GM19438 (cell line): ENCODE results near the gene KCNJ1.

Source experiments
- ATAC-seq: cut with Tn5 transposase; IDR thresholded peaks from one replicate; pipeline ENCODE4 v1.9.1; 2021; ENCODE audit warnings: low read depth; ENCODE audit not compliant: unreplicated experiment

KCNJ1 gene

DNA sequence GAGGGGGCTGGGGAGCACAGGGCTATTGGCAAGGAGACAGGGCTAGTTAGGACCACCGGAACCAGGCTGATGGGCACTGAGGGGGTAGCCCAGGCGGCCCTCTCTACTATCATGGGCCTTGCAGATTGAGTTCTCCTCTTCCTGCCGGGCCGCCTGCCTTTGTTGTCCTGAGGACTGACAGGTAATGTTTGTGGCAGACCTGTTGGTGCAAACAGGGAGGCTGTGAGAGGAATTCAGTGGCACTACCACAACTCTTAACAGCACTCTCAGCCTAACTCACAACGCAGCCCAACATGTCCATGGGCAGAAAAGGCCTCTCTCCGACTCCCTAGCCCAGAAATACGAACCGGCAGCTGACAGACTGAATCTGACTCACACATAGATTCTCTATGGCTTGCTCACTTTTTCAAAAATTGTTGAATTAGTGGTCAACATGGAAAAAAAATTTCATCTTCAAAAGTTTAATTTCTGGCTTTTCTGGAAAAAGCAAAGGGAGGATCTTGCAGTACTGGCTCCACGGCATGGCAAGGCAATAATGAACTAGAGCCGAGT, 35.5 kb upstream of the KCNJ1 start:
- no peak for ATAC-seq

DNA sequence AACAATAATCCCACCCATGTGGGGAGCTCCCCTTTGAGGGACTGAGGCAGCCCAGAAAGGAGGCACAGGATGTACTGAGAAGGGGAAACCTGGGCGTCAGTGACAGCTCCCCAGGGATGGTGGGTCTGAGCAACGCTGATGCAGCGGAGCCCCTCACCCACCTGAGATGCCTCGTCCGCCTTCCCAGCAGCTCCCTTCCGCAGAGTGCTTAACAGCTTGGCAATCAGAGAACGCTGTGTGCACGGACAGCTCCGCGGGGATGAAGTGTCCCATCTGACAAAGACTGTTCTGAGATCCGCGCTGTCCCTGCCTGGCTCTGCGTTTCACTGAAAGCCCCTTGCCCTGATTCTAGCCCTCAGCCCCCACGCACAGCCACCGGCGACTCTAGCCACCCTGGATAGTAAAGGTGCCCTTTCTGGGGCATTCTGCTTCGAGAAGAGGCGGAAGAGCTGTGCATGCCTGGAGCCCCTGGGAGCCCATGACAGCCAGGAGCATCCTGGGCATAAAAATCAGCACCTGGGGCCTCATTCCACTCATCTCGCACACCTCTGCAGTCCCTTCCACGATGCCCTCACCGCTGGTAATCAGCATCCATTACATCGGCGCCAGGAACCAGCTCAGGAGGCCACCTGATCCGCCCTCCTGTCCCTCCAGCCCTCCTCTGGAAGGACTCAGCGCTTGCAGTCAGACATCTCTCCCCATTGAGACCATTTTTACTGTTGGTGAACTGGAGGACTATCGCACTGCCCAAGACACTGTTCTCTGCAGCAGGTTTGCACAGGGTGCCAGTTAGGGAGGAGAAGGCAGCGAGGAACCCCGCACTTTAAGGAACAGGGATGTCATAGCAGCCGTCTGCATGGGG, 34.8 kb upstream of the KCNJ1 start:
- no peak for ATAC-seq

DNA sequence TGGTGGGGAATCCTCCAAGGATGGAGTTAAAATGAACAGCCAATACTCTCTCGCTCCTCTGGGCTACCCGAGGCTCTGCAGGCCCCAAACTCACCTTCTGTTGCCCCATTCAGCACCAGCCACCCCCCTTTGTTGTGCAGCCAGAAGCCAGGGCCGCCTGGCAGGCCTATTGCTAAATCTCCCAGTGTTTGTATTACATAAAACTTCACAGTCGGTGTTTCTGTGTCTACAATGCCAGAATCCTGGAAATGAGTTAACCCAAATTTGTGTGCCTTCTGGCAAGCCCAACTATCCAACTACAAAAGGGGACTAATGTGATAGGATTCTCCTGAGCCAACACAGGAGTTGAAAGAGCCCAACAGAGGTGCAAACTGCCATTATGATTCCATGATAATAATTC, 33.4 kb upstream of the KCNJ1 start:
- ATAC-seq, result no peak

DNA sequence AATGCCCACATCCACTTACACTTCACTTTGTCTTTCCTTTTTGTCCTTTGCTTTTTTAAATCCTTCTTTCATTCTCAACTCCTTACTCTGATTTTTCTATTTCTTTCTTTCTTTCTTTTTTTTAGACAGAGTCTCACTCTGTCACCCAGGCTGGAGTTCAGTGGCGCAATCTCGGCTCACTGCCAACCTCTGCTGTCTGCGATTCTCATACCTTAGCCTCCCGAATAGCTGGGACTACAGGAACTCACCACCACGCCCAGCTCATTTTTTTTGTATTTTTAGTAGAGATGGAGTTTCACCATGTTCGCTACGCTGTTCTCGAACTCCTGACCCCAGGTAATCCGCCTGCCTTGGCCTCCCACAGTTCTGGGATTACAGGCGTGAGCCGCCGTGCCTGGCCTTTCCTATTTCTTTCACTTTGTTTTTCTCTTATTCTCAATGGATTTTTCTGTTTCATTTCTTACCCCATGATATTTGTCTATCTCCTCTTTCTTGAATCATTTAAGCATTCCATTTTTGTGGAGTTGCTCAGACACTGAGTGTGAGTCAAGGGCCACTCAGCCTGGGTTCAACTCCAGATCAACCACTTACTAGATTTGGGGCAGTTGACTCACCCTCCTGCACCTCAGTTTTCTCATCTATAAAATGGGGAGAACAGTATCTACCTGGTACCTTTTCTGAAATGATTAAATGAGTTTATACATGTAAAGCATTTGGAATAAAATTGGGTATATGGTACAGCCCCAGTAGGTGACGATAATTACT, 31.7 kb upstream of the KCNJ1 start:
- ATAC-seq, result no peak

DNA sequence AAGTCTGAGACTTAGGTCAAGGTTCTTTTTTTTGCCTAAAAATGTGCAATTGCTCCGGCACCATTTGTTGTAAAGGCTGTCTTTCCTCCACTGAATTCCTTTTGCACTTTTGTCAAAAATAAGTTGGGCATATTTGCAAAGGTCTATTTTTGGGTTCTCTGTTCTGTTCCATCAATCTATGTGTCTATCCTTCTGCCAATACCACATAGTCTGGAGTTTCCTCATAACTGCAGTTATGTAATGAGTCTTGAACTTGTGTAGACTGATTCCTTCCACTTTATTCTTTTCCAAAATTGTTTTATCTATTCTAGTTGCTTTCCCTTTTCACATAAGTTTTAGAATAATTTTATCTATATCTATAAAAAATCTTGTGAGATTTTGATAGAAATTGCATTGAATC, 30.7 kb upstream of the KCNJ1 start:
- ATAC-seq, result no peak

DNA sequence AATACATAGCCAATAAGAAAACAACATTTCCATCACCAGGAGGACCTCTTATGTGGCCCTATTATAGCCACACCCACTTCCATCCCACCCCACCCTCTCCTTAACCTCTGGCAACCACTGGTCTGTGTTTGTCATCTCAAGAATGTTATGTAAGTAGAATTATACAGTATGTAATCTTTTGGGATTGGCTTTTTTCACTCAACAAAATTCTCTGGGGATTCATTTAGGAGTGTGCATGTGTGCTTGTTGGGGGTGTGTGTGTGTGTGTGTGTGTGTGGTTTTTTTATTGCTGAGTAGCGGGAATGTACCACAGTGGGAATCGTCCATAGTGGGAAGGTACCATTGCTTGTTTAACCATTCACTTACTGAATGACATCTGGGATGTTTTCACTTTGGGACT, 29.3 kb upstream of the KCNJ1 start:
- no peak for ATAC-seq

DNA sequence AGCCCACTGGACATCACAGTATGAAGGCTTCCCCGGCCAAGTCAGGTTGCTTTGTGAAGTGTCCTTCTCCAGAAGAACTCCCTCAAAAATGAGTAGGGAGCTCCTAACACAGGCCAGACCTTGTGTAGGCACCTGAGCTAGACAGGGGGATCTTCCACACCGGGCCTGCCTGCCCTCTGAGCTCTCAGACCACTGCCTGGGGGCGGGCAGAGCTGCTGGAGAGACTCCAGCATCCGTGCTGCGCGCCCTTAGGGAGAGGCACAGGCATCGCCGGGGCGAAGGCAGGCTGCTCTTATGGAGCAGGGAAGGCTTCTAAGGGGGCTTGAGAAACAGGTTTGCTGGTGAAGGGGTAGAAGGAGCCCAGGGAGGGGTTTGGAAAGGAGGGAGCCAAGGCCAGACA, 28.4 kb upstream of the KCNJ1 start:
- no peak for ATAC-seq

DNA sequence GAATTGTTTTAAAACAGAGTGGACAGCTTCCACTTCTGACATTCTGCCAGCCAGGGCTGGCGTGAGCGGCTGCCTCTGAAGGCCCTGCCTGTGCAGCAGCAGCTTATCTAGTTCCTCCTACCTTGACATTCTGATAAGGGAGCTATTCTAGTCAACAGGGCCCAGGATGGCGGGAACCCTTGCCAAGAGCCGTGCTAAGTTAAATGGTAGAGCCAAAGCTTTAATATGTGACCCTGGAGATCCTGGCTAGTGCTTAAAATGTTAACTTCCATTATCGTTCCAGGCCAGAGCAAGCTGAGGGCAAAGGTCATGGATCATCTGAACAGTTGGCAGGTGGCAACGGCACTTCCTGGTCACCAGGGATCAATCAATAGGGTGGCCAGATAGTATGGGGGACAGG, 27.6 kb upstream of the KCNJ1 start:
- no peak for ATAC-seq

DNA sequence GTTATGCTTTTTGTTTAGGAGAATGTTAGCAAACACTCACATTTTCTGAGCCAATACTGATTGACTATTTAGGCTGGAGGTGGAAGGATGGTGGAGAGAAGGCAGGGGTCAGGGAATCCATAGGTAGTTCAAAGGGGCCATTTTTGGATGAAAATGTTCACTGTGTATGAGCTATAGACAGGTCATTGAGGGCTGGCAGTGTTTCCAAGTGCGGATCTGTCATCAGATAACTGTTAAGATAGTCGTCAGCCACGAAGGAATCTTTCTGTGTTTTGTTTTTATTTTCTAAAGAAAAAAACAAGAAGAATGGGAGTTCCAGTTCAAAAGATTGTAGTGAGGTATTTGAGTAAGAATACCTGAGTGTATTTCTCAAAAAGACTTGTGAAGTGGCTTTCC, 27.2 kb upstream of the KCNJ1 start:
- peak; percentile 6 for ATAC-seq

DNA sequence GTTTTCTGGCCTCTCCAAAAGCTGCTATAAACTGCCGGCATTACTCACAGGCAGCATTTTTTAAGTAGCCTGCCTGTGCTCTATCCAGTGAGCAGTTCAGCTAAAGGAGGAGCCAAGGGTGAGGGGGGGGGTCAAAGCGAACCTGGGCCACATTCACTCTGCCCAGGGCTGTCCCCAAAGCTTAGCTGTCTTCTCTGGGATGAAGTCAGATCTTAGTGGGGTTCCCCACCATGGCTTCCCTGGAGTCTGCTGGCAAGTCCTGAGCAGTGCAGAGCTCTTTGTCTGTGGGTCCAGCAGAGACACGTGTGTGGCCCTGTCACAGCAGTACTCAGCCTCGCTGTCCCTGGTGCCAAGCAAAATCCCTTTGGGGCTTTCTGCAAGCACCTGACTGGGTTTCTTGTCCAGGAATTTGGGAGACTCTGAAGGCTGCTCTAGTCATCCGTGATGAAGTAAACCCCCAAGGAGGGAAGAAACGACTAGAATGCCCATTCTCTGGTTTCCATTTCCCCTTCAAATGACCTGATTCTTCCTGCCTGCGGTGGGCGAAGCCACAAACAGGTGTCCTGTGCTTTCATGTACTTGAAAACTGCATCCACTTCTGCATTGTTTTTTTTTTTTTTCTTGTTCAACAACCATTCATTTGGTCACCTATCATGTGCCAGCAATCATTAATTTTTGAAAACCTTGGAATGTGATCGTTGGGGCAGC, 26.6 kb upstream of the KCNJ1 start:
- peak; percentile 71 for ATAC-seq

DNA sequence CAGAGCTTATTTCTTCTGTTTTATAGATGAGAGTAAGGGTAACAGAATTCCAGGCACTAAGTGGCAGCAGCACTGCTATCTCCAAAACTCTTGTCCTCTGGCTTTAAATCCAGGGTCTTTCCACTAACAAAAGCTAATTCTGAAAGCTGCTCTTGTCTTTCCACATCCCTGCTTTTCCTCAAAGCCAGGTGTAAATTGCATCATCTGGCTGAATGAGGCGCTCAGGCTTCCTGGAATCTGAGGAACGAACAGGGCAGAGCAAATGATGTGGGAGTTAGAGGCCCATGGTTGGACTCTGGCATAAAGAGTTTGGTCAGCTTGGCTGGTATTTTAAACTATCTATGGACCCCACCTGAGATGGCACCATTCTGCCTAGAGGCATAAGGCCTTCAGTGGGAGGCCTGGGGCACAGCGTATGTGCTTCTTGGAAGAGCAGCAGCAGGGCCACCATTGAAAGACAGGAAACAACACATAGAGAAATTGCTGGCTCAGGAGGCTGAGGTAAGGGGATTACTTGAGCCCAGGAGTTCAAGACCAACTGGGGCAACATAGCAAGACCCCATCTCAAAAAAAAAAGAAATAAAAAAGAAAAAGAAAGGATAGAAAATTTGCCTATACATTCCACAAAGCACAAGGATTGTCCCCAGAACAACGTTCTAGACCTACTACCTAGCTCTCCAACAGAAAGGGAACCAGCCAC, 25.9 kb upstream of the KCNJ1 start:
- no peak for ATAC-seq

DNA sequence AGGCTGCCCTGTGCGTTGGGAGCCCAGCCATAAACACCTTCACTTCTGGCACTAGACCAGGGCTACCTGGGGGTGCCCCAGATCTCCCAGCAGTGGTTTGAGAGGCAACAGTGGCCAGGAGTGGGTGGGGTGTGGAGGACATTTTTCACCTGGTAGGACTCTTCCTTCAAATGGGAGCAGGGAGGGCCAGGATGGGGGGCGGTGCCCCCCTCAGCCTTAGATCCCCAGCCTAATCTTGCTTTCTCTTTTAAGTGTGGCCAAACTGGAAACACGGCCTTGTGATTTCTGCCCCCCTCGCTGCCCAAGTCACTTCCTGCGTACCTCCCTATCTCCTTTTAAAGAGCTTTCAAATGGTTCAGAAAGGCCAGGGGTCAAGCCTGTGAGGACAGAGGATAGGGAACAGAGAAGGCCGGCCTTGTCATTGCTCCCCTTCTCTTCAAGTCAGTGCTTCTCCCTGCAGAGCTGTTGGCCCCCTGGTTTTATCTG, 24.9 kb upstream of the KCNJ1 start:
- ATAC-seq, result no peak

DNA sequence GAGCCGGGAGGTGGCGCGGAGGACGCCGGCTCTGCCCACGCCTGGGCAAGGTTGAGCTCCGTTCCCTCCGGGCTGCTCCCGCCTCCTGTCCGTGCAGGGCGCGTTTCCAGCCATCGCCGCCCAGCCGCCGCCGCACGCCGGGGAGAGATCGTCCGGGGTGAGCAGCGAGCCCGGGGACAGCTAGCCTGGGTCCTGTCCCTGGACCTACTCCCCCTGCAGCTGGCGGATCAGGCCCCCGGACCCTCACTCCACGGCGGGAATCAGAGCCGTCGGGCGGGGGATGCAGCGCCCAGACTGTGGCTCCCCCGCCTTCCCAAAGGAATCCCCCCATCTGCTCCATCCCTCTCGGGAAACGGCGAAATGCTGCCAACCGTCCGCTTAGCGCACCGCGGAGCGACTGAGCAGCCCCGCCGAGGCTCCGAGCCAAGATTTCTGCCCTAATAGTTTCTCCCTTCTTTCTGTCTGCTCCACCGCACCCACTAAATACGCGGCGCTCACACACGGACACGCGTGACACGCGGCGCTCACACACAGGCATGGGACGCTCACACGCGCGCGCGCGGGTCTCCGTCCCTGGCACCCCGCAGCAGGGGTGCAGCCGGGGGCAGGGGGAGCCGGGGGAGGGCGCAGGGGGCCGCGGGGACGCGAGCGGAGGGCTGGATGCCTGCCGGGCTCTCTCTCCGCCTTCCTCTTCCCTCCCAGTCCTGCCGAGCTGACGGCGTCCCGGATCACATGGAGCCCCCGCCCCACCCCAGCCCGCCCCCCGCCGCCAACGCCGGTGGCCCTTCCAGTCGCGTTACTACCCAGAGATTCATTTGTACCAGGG, 23.7 kb upstream of the KCNJ1 start, which contains the start of gene KCNJ5:
KCNJ5 (plus strand) TSS at position 814 of the 826 bp plus-strand sequence. CDS start 19,918 bp downstream, outside the sequence.
- ATAC-seq, result no peak

DNA sequence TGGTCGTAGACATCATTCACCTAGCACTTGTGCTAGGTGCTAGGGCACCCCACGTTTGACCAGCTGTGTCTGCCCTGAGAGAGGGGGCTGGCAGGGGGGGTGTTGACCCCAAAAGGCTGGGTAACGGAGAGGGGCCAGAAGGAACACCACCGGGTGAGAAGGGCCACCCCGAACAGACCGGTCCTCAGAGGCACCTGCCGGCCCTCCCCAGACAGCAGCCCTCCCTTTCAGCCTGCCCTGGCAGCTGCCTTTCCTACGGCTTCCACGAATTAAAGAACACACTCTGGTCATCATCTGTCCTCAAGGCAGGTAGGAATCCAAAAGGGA, 23.1 kb upstream of the KCNJ1 start:
- ATAC-seq, result no peak

DNA sequence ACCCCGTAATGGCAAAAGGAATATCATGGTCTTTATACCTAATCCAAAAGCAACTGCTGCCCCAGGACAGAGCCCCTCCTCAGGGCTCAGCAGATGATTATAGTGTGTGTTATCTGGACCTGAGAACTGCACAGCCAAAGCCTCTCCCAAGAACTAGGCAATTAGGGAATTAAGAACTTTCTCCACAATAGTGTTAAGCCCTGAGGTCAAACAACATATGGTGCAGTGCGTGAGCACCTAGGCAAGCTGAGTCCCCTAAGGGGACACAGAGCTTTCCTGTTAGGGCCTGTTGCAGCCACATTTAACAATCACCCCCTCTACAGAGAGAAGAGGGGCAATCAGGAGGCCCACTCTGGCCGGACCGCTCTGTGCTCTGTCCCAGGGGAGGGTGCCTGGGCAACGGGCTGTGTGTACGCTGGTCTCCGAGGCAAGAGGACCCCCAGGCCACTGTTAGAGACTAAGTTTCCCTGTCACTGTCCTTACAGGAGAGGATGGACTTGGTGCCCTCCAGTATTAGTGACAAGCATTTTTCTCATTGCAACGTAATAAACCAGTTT, 22.6 kb upstream of the KCNJ1 start:
- no peak for ATAC-seq

DNA sequence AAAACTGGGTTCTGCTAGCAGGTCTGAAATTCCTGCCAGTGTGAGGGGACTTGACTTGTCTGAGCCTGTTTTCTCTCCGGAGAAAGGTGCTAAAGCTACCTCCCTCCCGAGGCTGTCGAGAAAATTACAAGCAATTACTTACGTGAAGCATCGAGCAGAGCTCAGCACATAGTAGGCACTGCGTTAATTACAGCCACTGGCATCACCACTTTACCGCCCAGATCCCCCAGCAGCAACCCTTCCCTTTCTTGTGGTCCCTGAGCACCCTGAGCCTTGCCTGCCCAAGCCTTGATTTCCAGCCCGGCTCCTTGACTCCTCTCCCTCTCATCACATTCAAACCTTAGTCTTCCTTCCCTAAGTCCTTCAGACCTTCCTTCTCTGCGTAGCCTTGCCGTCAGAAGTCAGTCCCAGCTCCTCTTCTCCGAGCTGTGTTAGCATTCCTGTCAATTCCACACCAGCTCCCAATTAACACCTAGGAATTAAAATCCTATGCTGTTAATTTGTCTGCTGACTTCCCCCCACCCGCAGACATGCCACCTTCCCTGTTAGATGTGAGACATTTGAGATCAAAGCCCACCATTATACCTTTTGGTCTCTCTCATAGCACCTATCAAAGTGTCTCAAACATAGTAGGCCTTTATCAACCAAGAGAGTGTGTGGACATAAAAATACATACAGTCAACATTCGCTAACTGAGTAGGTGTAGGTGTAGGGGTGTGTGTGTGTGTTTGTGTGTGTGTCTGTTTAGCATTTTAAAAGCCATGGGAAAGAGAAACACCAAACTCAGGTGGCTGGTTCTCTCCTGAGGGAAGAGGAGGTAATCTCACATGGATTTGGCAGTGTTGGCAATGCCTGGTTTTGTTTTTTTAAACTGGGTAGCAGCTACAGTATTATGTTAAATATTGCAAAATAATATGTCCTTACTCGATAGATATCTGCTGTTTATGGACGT, 21.2 kb upstream of the KCNJ1 start:
- ATAC-seq, result no peak

DNA sequence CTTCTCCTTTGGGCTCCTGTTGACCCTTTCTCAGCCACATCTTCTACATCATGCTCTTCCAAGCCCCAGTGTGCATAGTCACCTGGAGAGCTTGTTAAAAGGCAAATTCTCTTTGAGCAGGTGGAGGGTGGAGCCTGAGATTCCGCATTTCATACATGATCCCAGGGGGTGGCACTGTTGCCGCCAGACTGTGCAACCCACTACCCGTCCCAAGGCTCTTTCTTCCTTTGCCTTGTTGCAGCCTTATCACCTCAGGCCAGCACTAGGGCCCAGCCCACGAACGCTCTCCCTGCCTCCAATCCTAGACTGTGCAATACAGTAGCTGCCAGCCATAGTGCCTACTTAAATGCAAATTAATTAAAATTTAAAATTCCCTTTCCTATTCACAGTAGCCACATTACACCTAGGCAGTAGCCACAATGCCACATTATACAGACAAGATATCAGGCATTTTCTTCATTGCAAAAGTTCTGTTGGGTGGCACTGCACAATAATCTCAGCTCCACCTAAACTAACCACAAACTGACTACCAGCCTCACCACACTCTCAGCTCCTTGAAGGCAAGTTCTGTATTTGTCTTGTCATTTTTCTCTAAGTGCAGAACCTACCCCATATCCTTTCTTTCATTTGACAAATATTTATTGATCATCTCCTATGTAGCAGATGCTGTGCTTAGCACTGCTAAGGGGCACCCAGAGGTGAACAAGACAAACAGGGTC, 19.5 kb upstream of the KCNJ1 start:
- ATAC-seq, result no peak
